Smooth muscle cell (in vitro differentiated cells): Measurements from ENCODE around the gene RTEL1. TPM values are rescaled to one million over a fixed set of nuclear protein-coding genes. Genes with fewer than 3 reads are reported as not detected.

ENCODE experiments used
- DNase-seq: peaks from one replicate; lab custom pipeline; 2025; ENCODE audit not compliant: unreplicated experiment; lab: John Stamatoyannopoulos, UW
- H2AFZ ChIP-seq: fragments of 200-600 bp; sonication (generic); 2 replicates; pipeline ENCODE4 v1.6.0; 2016; ENCODE audit warnings: antibody characterized with exemption, low read depth, mild to moderate bottlenecking
- H3F3A ChIP-seq: fragments of 200-600 bp; sonication (generic); 2 replicates; pipeline ENCODE4 v1.6.0; 2017; ENCODE audit warnings: antibody characterized with exemption, low read depth
- H3K27ac ChIP-seq: fragments of 200-600 bp; sonication (generic); 2 replicates; pipeline ENCODE4 v1.5.1; 2016; ENCODE audit warnings: low read depth, mild to moderate bottlenecking
- H3K27me3 ChIP-seq: fragments of 200-600 bp; sonication (generic); 2 replicates; pipeline ENCODE4 v1.6.1; 2016; ENCODE audit warnings: low read depth, mild to moderate bottlenecking
- H3K36me3 ChIP-seq: fragments of 200-600 bp; sonication (generic); 2 replicates; pipeline ENCODE4 v1.5.1; 2016; ENCODE audit warnings: low read depth
- H3K4me1 ChIP-seq: fragments of 200-600 bp; sonication (generic); 2 replicates; pipeline ENCODE4 v1.5.1; 2016; ENCODE audit warnings: low read depth
- H3K4me2 ChIP-seq: fragments of 200-600 bp; sonication (generic); 2 replicates; pipeline ENCODE4 v1.6.0; 2016; ENCODE audit warnings: mild to moderate bottlenecking
- H3K4me3 ChIP-seq: fragments of 200-600 bp; sonication (generic); 2 replicates; pipeline ENCODE4 v1.5.1; 2016; ENCODE audit warnings: mild to moderate bottlenecking
- H3K79me2 ChIP-seq: fragments of 200-600 bp; sonication (generic); 2 replicates; pipeline ENCODE4 v1.6.0; 2016; ENCODE audit warnings: low read depth, mild to moderate bottlenecking
- H3K9ac ChIP-seq: fragments of 200-600 bp; sonication (generic); 2 replicates; pipeline ENCODE4 v1.6.0; 2016; ENCODE audit warnings: low read depth
- H3K9me3 ChIP-seq: fragments of 200-600 bp; sonication (generic); replicated peaks from 2 replicates; pipeline ENCODE4 v1.5.1; 2016; ENCODE audit warnings: low read depth
- H4K20me1 ChIP-seq: fragments of 200-600 bp; sonication (generic); 2 replicates; pipeline ENCODE4 v1.6.0; 2016; ENCODE audit warnings: low read depth
- WGBS: methylation state at CpG from one replicate; pipeline ENCODE4 v1.1.7; 2016; ENCODE audit warnings: low lambda C conversion rate; 5-methylcytosine and 5-hydroxymethylcytosine counted together
- polyA plus RNA-seq: library from polyadenylated mRNA; unstranded; fragments of >200 nt; fragmentation: Nextera tagmentation; extraction: Ambion mirVana; gene quantifications from 2 replicates; pipeline ENCODE4 v1.2.1, GENCODE V29; 2016
- total RNA-seq: library from RNA; depleted of rRNA; stranded (reverse); fragments of >200 nt; gene quantifications from 2 replicates; pipeline ENCODE4 v1.2.3, GENCODE V29; 2014
- TF ChIP-seq, protein P1 (sequence below): fragments of 200-600 bp; sonication (generic); IDR thresholded peaks from 2 replicates; pipeline ENCODE4 v1.5.1; 2017; ENCODE audit warnings: borderline replicate concordance, mild to moderate bottlenecking, antibody characterized with exemption; ENCODE audit not compliant: insufficient read depth, poor library complexity, severe bottlenecking

The RTEL1 gene
- total and polyA plus RNA-seq, 2 experiments from 2014 or later: 10.4 to 14.2 TPM

GRCh38 chr20:63742381-63743024, 84.4 kb downstream of the RTEL1 start:
- Histone ChIP-seq H2AFZ (no peak overlapping the region), H3K36me3 (no peaks in the 10 kb centered on the region), H3K27ac (no peak overlapping the region), H3K27me3 (no peaks in the 10 kb centered on the region), H3K9me3 (no peaks in the 10 kb centered on the region), H3F3A (peaks cover 27% of the 10 kb centered on the region), H3K4me1 (peaks cover 25% of the 10 kb centered on the region), H4K20me1 (peaks cover 13% of the 10 kb centered on the region), H3K79me2 (no peaks in the 10 kb centered on the region), H3K9ac (no peak overlapping the region), H3K4me3 (no peak overlapping the region), H3K4me2 (no peak overlapping the region)
- TF ChIP-seq, protein P1, sequence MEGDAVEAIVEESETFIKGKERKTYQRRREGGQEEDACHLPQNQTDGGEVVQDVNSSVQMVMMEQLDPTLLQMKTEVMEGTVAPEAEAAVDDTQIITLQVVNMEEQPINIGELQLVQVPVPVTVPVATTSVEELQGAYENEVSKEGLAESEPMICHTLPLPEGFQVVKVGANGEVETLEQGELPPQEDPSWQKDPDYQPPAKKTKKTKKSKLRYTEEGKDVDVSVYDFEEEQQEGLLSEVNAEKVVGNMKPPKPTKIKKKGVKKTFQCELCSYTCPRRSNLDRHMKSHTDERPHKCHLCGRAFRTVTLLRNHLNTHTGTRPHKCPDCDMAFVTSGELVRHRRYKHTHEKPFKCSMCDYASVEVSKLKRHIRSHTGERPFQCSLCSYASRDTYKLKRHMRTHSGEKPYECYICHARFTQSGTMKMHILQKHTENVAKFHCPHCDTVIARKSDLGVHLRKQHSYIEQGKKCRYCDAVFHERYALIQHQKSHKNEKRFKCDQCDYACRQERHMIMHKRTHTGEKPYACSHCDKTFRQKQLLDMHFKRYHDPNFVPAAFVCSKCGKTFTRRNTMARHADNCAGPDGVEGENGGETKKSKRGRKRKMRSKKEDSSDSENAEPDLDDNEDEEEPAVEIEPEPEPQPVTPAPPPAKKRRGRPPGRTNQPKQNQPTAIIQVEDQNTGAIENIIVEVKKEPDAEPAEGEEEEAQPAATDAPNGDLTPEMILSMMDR: no peak
- WGBS: 99% methylated on average over 23 of the region's 37 CpGs
- no peak for DNase-seq

- Histone ChIP-seq H3K36me3 (no peaks in the 10 kb centered on the region), H3K4me1 (peaks cover 16% of the 10 kb centered on the region), H3F3A (peaks cover 23% of the 10 kb centered on the region), H3K27ac (no peak overlapping the region), H3K9me3 (no peaks in the 10 kb centered on the region), H3K79me2 (no peaks in the 10 kb centered on the region), H3K27me3 (no peaks in the 10 kb centered on the region), H3K9ac (no peak overlapping the region), H2AFZ (no peak overlapping the region), H3K4me2 (no peak overlapping the region), H4K20me1 (peaks cover 10% of the 10 kb centered on the region), H3K4me3 (no peak overlapping the region)
- 95% methylated on average over 31 of the region's 31 CpGs for WGBS
- TF ChIP-seq, protein P1: no peak
- no peak for DNase-seq
Measured at GRCh38 chr20:63743210-63743970, 85.3 kb downstream of the RTEL1 start.

GRCh38 chr20:63744158-63744557, 86.0 kb downstream of the RTEL1 start:
- no peaks in the 10 kb centered on the region for H3K36me3 ChIP-seq
- H3K9me3 ChIP-seq: no peaks in the 10 kb centered on the region
- peaks cover 10% of the 10 kb centered on the region for H4K20me1 ChIP-seq
- H3K27me3 ChIP-seq: no peaks in the 10 kb centered on the region
- peaks cover 8% of the 10 kb centered on the region for H3K4me1 ChIP-seq
- no peak overlapping the region for H3K9ac ChIP-seq
- no peak for DNase-seq
- H3K4me3 ChIP-seq: no peak overlapping the region
- no peak overlapping the region for H2AFZ ChIP-seq
- H3K27ac ChIP-seq: no peak overlapping the region
- WGBS: 90% methylated on average over 4 of the region's 4 CpGs
- no peaks in the 10 kb centered on the region for H3K79me2 ChIP-seq
- TF ChIP-seq, protein P1: no peak
- peaks cover 16% of the 10 kb centered on the region for H3F3A ChIP-seq
- no peak overlapping the region for H3K4me2 ChIP-seq
